ENCODE data around the gene EBF4. TPM values are rescaled to one million over a fixed set of nuclear protein-coding genes. Genes with fewer than 3 reads are reported as not detected.
A peak's percentile ranks its signal among the peaks of the same experiment; 100 is the strongest.

EBF4 gene
- total and polyA plus RNA-seq, 10 of the 15 experiments (the other 5 are each of a cell fraction or from before 2014, with no cell fraction given) = 0.13 TPM; not detected in 9

DNA sequence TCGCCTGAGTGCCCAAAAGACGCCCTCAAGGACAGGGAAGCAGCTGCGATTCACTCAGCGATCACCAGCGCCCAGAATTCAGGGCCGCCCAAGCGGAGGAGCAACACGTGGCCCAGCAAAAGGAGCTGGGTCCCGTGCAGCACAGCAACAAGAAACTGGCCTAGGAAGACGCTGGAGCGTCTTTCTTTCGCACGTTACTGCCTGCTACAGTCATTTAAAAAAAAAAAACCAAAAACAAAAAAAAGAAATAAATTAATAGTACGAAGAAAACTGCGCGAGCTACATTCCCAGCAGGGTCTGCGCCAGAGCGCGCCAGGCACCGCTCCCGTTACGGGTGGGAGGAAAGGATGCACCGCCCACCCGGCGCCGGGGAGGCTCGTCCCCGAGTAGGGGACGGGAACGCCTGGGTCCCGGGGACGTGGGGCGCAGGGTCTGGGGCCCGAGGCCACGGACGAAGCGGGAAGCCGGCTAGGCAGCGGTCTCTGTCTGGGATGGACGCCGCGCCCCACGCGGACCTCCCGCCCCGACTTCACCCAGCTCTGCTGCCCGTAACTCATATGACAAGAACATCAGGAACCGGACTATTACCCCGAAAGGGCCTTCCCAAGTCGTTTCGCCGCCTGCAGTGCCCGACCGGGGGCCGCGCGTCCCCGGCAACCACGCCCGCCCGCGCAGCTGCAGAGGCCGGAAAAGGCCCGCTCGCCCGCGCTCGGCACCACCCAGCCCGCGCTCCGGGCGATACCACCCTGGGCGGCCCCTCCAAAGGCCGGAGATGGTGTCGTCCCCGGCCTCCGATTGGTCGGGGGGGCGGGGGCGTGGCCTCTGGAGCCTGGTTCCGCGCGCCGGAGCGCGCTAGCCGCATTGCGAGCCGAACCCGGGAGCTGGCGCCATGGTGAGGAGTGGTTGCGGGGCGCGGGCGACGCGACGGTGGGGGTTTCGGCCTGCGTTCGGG lies 40.5 kb upstream of the EBF4 start, which contains the start of gene NOP56 (continued):
- TF ChIP-seq, protein P1, sequence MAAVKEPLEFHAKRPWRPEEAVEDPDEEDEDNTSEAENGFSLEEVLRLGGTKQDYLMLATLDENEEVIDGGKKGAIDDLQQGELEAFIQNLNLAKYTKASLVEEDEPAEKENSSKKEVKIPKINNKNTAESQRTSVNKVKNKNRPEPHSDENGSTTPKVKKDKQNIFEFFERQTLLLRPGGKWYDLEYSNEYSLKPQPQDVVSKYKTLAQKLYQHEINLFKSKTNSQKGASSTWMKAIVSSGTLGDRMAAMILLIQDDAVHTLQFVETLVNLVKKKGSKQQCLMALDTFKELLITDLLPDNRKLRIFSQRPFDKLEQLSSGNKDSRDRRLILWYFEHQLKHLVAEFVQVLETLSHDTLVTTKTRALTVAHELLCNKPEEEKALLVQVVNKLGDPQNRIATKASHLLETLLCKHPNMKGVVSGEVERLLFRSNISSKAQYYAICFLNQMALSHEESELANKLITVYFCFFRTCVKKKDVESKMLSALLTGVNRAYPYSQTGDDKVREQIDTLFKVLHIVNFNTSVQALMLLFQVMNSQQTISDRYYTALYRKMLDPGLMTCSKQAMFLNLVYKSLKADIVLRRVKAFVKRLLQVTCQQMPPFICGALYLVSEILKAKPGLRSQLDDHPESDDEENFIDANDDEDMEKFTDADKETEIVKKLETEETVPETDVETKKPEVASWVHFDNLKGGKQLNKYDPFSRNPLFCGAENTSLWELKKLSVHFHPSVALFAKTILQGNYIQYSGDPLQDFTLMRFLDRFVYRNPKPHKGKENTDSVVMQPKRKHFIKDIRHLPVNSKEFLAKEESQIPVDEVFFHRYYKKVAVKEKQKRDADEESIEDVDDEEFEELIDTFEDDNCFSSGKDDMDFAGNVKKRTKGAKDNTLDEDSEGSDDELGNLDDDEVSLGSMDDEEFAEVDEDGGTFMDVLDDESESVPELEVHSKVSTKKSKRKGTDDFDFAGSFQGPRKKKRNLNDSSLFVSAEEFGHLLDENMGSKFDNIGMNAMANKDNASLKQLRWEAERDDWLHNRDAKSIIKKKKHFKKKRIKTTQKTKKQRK (IDR thresholded peaks at IDR 0.05; ENCODE audit: low read depth, low read length) = no peak
- TF ChIP-seq BHLHE40 (IDR thresholded peaks at IDR 0.05; ENCODE audit: borderline replicate concordance in 1 of 2, low read depth in 2 of 2, low read length in 1 of 2) (peak; percentile 96 to 97), KLF5 (IDR thresholded peaks at IDR 0.05; ENCODE audit: partially characterized antibody) (peak; percentile 98), IRF4 (IDR thresholded peaks at IDR 0.05; ENCODE audit: low read depth, low read length) (no peak), CBX5 (IDR thresholded peaks at IDR 0.05; ENCODE audit: low read depth) (no peak), ZNF217 (IDR thresholded peaks at IDR 0.05) (no peak; the same call in 1 of the 2 replicates), EP300 (IDR thresholded peaks at IDR 0.05; ENCODE audit: borderline replicate concordance in 1 of 2, control insufficient read depth in 1 of 2, low read depth in 2 of 2, low read length in 2 of 2) (no peak), IKZF1 (conservative IDR thresholded peaks at IDR 0.05) (no peak; the same call in 1 of the 2 replicates), SPI1 (IDR thresholded peaks at IDR 0.05; ENCODE audit: borderline replicate concordance, insufficient read depth, low read depth, low read length) (no peak), SRF (IDR thresholded peaks at IDR 0.05; ENCODE audit: low read depth in 2 of 2, low read length in 2 of 2) (no peak), TBL1XR1 (IDR thresholded peaks at IDR 0.05; ENCODE audit: low read depth, low read length) (no peak; the same call in 1 of the 2 replicates)
- TF ChIP-seq, protein P2, sequence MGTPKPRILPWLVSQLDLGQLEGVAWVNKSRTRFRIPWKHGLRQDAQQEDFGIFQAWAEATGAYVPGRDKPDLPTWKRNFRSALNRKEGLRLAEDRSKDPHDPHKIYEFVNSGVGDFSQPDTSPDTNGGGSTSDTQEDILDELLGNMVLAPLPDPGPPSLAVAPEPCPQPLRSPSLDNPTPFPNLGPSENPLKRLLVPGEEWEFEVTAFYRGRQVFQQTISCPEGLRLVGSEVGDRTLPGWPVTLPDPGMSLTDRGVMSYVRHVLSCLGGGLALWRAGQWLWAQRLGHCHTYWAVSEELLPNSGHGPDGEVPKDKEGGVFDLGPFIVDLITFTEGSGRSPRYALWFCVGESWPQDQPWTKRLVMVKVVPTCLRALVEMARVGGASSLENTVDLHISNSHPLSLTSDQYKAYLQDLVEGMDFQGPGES (IDR thresholded peaks at IDR 0.05) = no peak
- TF ChIP-seq, protein P3, sequence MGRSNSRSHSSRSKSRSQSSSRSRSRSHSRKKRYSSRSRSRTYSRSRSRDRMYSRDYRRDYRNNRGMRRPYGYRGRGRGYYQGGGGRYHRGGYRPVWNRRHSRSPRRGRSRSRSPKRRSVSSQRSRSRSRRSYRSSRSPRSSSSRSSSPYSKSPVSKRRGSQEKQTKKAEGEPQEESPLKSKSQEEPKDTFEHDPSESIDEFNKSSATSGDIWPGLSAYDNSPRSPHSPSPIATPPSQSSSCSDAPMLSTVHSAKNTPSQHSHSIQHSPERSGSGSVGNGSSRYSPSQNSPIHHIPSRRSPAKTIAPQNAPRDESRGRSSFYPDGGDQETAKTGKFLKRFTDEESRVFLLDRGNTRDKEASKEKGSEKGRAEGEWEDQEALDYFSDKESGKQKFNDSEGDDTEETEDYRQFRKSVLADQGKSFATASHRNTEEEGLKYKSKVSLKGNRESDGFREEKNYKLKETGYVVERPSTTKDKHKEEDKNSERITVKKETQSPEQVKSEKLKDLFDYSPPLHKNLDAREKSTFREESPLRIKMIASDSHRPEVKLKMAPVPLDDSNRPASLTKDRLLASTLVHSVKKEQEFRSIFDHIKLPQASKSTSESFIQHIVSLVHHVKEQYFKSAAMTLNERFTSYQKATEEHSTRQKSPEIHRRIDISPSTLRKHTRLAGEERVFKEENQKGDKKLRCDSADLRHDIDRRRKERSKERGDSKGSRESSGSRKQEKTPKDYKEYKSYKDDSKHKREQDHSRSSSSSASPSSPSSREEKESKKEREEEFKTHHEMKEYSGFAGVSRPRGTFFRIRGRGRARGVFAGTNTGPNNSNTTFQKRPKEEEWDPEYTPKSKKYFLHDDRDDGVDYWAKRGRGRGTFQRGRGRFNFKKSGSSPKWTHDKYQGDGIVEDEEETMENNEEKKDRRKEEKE (IDR thresholded peaks at IDR 0.05) = peak; percentile 91
- TF ChIP-seq, protein P4, sequence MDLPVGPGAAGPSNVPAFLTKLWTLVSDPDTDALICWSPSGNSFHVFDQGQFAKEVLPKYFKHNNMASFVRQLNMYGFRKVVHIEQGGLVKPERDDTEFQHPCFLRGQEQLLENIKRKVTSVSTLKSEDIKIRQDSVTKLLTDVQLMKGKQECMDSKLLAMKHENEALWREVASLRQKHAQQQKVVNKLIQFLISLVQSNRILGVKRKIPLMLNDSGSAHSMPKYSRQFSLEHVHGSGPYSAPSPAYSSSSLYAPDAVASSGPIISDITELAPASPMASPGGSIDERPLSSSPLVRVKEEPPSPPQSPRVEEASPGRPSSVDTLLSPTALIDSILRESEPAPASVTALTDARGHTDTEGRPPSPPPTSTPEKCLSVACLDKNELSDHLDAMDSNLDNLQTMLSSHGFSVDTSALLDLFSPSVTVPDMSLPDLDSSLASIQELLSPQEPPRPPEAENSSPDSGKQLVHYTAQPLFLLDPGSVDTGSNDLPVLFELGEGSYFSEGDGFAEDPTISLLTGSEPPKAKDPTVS (IDR thresholded peaks at IDR 0.05; ENCODE audit: low read depth, low read length) = no peak

All from GM12878 (cell line).